ENCODE data around the gene CDC26. TPM values are rescaled to one million over a fixed set of nuclear protein-coding genes. Genes with fewer than 3 reads are reported as not detected.
A peak's percentile ranks its signal among the peaks of the same experiment; 100 is the strongest.

CDC26 gene
- total RNA-seq, 4 donors from 2014 or later: 16.7 to 34.0 (median 28.3) TPM

DNA sequence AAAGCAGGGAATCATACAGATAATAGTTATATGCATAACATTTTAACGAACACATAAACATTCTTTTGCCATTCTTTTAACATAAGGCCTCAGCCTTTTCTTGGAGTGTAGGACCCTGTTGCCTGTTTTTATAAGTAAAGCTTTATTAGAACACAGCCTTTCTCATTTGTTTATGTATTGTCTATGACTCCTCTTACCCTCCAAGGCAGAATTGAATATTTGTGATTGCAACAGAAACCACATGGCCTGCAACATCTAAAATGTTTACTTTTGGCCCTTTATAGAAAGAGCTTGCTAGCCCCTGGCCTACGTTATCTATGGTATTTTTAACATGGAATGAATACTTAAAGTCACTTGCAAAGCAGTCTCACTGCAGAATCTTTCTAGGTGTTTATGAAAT lies 51.4 kb downstream of the CDC26 start:
- Histone ChIP-seq H3K4me3 (no peak overlapping the region), H3K27ac (no peak overlapping the region), H3K27me3 (no peaks in the 10 kb centered on the region), H3K36me3 (no peaks in the 10 kb centered on the region), H3K4me1 (peaks cover 25 to 30% of the 10 kb centered on the region in 2 donors), H3K9me3 (no peaks in the 10 kb centered on the region)
- ATAC-seq: no peak
- intact Hi-C loops (cut with DNase I; ENCODE audit: low total_unique reads) (loop anchor here (5.0 to 10.0 kb wide), 2 partner anchors 169 to 183 kb away; partner anchors contain the start of gene ZFP37), in situ Hi-C loops (cut with MboI; ENCODE audit: low sequenced_read_pairs in 4 of 4) (loop anchor here in 1 of 4 donors (25.0 kb wide), 1 partner anchor 1587 kb away; the partner anchor contains the start of gene DNAJC25)
- TF ChIP-seq, protein P1, sequence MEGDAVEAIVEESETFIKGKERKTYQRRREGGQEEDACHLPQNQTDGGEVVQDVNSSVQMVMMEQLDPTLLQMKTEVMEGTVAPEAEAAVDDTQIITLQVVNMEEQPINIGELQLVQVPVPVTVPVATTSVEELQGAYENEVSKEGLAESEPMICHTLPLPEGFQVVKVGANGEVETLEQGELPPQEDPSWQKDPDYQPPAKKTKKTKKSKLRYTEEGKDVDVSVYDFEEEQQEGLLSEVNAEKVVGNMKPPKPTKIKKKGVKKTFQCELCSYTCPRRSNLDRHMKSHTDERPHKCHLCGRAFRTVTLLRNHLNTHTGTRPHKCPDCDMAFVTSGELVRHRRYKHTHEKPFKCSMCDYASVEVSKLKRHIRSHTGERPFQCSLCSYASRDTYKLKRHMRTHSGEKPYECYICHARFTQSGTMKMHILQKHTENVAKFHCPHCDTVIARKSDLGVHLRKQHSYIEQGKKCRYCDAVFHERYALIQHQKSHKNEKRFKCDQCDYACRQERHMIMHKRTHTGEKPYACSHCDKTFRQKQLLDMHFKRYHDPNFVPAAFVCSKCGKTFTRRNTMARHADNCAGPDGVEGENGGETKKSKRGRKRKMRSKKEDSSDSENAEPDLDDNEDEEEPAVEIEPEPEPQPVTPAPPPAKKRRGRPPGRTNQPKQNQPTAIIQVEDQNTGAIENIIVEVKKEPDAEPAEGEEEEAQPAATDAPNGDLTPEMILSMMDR (IDR thresholded peaks at IDR 0.05 in 4 of 5, conservative IDR thresholded peaks at IDR 0.05 in 1 of 5): no peak
- no peak for TF ChIP-seq POLR2A (IDR thresholded peaks at IDR 0.05)
- no peak for DNase-seq

DNA sequence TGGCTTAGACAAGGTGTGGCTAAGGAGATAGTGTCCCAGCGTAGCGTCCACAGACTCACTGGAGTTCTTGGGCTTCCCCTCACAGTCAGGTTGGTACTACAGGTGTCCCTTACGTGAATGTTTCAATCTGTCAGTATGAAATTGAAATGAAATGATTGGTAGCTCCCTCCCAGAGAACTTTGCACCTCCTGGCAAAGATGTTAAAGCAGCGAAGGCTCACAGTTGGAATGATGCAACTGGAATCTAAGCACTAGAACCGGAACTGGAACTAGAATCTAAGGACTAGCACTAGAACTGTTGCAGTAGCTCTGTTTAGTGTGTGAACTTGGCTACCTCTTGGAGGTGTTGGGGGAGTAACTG lies 52.9 kb downstream of the CDC26 start:
- in situ Hi-C loops (cut with MboI; ENCODE audit: low sequenced_read_pairs in 4 of 4): loop anchor here in 1 of 4 donors (25.0 kb wide), 1 partner anchor 1585 kb away; the partner anchor contains the start of gene DNAJC25
- ATAC-seq (no peak), DNase-seq (no peak)
- peak overlapping the region; percentile 92 to 97 (median 94) for H3K27ac ChIP-seq
- no peaks in the 10 kb centered on the region for H3K36me3 ChIP-seq
- H3K9me3 ChIP-seq: no peaks in the 10 kb centered on the region
- intact Hi-C loops (cut with DNase I; ENCODE audit: low total_unique reads): loop anchor here (5.0 to 10.0 kb wide), 2 partner anchors 168 to 185 kb away; partner anchors contain the start of gene ZFP37
- no peaks in the 10 kb centered on the region for H3K27me3 ChIP-seq
- TF ChIP-seq POLR2A (IDR thresholded peaks at IDR 0.05): no peak
- TF ChIP-seq, protein P1 (IDR thresholded peaks at IDR 0.05 in 4 of 5, conservative IDR thresholded peaks at IDR 0.05 in 1 of 5): no peak
- peaks cover 32 to 36% of the 10 kb centered on the region in 2 donors for H3K4me1 ChIP-seq
- H3K4me3 ChIP-seq: peak overlapping the region; percentile 80 to 97 (median 88)

DNA sequence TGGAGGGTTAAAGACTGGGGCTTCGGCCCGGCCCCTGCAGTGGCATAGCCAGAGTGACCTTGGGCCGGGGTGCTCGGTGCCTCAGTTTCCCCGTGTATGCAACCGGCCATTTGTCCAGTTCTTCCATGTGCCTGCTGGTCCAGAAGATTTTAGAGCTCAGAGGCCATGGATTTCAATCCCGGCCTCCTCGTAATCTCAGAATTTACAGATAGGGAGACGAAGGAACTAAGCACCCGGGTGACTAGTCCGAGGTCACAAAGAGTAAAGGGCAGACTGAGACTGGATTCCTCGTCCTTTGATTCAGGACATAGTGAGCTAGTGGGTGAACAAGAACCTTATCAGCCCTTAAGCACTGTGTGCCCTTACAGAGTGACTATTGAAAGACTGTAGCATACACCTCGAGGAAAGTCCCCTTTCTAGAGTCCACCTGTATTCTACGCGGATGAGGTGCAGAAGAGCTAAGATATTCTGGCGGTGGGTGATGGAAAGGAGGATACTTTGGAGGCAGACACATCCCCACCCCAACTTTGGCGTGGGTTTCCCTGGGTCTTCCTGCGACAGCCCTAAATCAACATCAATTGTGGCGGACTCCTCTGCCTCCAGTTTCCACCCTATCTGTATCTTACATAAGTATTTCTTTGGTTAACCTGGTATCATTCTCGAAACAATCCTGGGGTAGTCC lies 53.4 kb downstream of the CDC26 start:
- no peaks in the 10 kb centered on the region for H3K36me3 ChIP-seq
- no peak for TF ChIP-seq POLR2A (IDR thresholded peaks at IDR 0.05)
- TF ChIP-seq, protein P1 (IDR thresholded peaks at IDR 0.05 in 4 of 5, conservative IDR thresholded peaks at IDR 0.05 in 1 of 5): no peak
- DNase-seq (no peak), ATAC-seq (peak; percentile 6 to 17)
- in situ Hi-C loops (cut with MboI; ENCODE audit: low sequenced_read_pairs in 4 of 4) (loop anchor here in 1 of 4 donors (25.0 kb wide), 1 partner anchor 1585 kb away; the partner anchor contains the start of gene DNAJC25), intact Hi-C loops (cut with DNase I; ENCODE audit: low total_unique reads) (loop anchor here (1.0 to 10.0 kb wide), 4 partner anchors 53 to 185 kb away; partner anchors contain the start of genes CDC26, PRPF4, SLC31A2 and ZFP37)
- no peaks in the 10 kb centered on the region for H3K27me3 ChIP-seq
- H3K27ac ChIP-seq: peak overlapping the region; percentile 92 to 97 (median 94)
- peaks cover 32 to 36% of the 10 kb centered on the region in 2 donors for H3K4me1 ChIP-seq
- H3K9me3 ChIP-seq: no peaks in the 10 kb centered on the region
- H3K4me3 ChIP-seq: peak overlapping the region; percentile 80 to 97 (median 88)

DNA sequence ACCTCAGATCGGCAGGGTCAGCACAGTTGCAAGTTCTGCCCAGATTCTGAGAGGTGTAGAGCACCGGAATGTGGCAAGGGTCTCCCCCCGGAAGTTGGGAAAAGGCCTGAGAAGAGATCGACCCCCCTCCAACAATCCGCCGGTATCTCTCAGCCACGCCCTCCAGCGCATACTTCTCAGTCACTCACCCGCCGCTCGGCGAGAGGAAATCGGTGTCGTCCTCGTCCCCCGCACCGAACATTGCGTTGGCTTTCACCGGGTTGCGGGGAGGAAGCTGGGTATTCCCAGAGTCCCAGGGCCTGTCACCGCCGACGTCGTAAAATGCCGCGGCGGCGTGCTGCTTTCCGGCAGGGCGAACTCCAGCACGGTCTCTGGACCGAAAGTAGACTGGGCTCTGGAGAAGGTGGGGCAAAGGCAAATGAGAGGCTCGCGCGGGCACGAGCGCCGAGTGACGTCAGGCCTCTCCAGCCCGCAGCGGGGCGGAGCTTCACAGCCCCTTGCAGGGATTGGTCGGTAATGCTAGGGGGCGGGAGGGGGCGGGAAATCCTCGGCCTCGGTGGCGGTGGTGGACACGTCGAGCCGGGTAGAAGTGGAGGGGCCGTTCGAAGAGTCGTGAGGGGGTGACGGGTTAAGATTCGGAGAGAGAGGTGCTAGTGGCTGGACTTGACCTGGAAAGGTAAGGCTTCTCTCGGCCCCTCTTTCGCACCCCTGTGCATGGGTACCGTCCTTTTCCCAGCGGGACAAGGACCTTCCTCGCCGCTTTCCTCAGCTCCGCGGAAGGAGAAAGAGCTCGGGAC lies 54.2 kb downstream of the CDC26 start, which contains the start of the genes FKBP15 and SLC31A1:
FKBP15 (minus strand) TSS at position 275 of the 797 bp plus-strand sequence; CDS start at position 241, 34 bp downstream.
SLC31A1 (plus strand) TSS at position 542 of the 797 bp plus-strand sequence. CDS start 34,605 bp downstream, outside the sequence.
- Histone ChIP-seq H3K36me3 (no peaks in the 10 kb centered on the region), H3K27me3 (no peaks in the 10 kb centered on the region), H3K4me1 (peaks cover 32 to 36% of the 10 kb centered on the region in 2 donors), H3K9me3 (no peaks in the 10 kb centered on the region), H3K27ac (peak within 1 kb of the TSS; percentile 92 to 97 (median 94)), H3K4me3 (peak within 1 kb of the TSS; percentile 80 to 97 (median 88))
- TF ChIP-seq POLR2A (IDR thresholded peaks at IDR 0.05): peak; percentile 75 to 81
- TF ChIP-seq, protein P1 (IDR thresholded peaks at IDR 0.05 in 4 of 5, conservative IDR thresholded peaks at IDR 0.05 in 1 of 5): no peak
- ATAC-seq: peak; percentile 99
- DNase-seq: peak; percentile 96 to 98
- intact Hi-C loops (cut with DNase I; ENCODE audit: low total_unique reads): loop anchor here (1.0 to 10.0 kb wide), 4 partner anchors 54 to 186 kb away; partner anchors contain the start of genes CDC26, PRPF4, SLC31A2 and ZFP37
- in situ Hi-C loops (cut with MboI; ENCODE audit: low sequenced_read_pairs in 4 of 4): loop anchor here in 1 of 4 donors (25.0 kb wide), 1 partner anchor 1584 kb away; the partner anchor contains the start of gene DNAJC25
